HepG2 (cell line): ENCODE measurements around the gene GJA8. TPM values are rescaled to one million over a fixed set of nuclear protein-coding genes. Genes with fewer than 3 reads are reported as not detected.

ENCODE experiments used
- BCL3 ChIP-seq: sonication (generic); formaldehyde crosslinking; IDR thresholded peaks from 2 replicates; pipeline ENCODE4 v1.5.1; 2020; ENCODE audit warnings: mild to moderate bottlenecking, missing genetic modification reagents, moderate library complexity
- GABPA ChIP-seq, 2 experiments: IDR thresholded peaks; 2 replicates each; pipeline ENCODE4 v1.6.1; 2011 to 2016; ENCODE audit warnings: low read depth in 2 of 2, low read length in 1 of 2, missing biosample characterization in 1 of 2, missing genetic modification characterization in 1 of 2
- NFYC ChIP-seq: IDR thresholded peaks from 2 replicates; pipeline ENCODE4 v1.6.1; 2016; ENCODE audit warnings: missing genetic modification reagents, missing compliant biosample characterization
- RBFOX2 ChIP-seq: fragments of 200-400 bp; formaldehyde crosslinking; IDR thresholded peaks from 2 replicates; pipeline ENCODE4 v1.6.1; 2017; ENCODE audit warnings: low read depth, mild to moderate bottlenecking, low read length
- REST ChIP-seq, 2 experiments: IDR thresholded peaks; 2 replicates each; pipeline ENCODE4 v1.6.1; 2011 to 2012; ENCODE audit warnings: low read length in 2 of 2, borderline replicate concordance in 1 of 2, low read depth in 1 of 2, mild to moderate bottlenecking in 1 of 2, moderate library complexity in 1 of 2
- SAP130 ChIP-seq: IDR thresholded peaks from 2 replicates; pipeline ENCODE4 v1.6.1; 2016; ENCODE audit warnings: low read depth
- ZNF292 ChIP-seq: sonication (generic); formaldehyde crosslinking; IDR thresholded peaks from 2 replicates; pipeline ENCODE4 v1.8.1; 2022; ENCODE audit warnings: mild to moderate bottlenecking, low read depth, missing genetic modification reagents, borderline replicate concordance
- polyA plus RNA-seq, 8 experiments: library from polyadenylated mRNA; depleted of rRNA in 3 of 8; stranded (reverse) in 7 of 8; unstranded in 1 of 8; fragments of >200 nt; fragmentation: Illumina TruSeq in 4 of 8; extraction: Trizol in 4 of 8; gene quantifications; 2 replicates each; pipeline versions ENCODE4 v1.2.1 to v1.2.3, GENCODE V29; 2011 to 2016; ENCODE audit warnings: low read depth in 4 of 8, missing spikeins in 1 of 8, mixed read lengths in 1 of 8; ENCODE audit not compliant: insufficient read depth in 1 of 8
- total RNA-seq, 5 experiments: library from RNA; depleted of rRNA; stranded (reverse); fragments of >200 nt; fragmentation: Illumina TruSeq; extraction: Trizol; gene quantifications; 2 replicates each; pipeline ENCODE4 v1.2.3, GENCODE V29; 2016; ENCODE audit warnings: low read depth in 1 of 5
- TF ChIP-seq, protein P1 (sequence below): sonication (generic); formaldehyde crosslinking; IDR thresholded peaks from 2 replicates; pipeline ENCODE4 v1.8.1; 2023; ENCODE audit warnings: mild to moderate bottlenecking, inconsistent platforms, moderate library complexity, missing genetic modification reagents, borderline replicate concordance
- TF ChIP-seq, protein P2 (sequence below): sonication (generic); formaldehyde crosslinking; IDR thresholded peaks from 2 replicates; pipeline ENCODE4 v1.5.0; 2020; ENCODE audit warnings: mild to moderate bottlenecking, missing genetic modification reagents, borderline replicate concordance
- TF ChIP-seq, protein P3 (sequence below): sonication (generic); formaldehyde crosslinking; IDR thresholded peaks from 2 replicates; pipeline ENCODE4 v1.9.0; 2022; ENCODE audit warnings: missing genetic modification reagents, mild to moderate bottlenecking, borderline replicate concordance
- TF ChIP-seq, protein P4 (sequence below): IDR thresholded peaks from 2 replicates; pipeline ENCODE4 v1.6.1; 2016; ENCODE audit warnings: mild to moderate bottlenecking, missing biosample characterization, missing genetic modification reagents
- TF ChIP-seq, protein P5 (sequence below): IDR thresholded peaks from 2 replicates; pipeline ENCODE4 v1.6.1; 2012; ENCODE audit warnings: inconsistent platforms

Gene GJA8
- total and polyA plus RNA-seq, 2 of the 13 experiments (the other 11 are each of a cell fraction or from before 2014, with no cell fraction given) = not detected

DNA sequence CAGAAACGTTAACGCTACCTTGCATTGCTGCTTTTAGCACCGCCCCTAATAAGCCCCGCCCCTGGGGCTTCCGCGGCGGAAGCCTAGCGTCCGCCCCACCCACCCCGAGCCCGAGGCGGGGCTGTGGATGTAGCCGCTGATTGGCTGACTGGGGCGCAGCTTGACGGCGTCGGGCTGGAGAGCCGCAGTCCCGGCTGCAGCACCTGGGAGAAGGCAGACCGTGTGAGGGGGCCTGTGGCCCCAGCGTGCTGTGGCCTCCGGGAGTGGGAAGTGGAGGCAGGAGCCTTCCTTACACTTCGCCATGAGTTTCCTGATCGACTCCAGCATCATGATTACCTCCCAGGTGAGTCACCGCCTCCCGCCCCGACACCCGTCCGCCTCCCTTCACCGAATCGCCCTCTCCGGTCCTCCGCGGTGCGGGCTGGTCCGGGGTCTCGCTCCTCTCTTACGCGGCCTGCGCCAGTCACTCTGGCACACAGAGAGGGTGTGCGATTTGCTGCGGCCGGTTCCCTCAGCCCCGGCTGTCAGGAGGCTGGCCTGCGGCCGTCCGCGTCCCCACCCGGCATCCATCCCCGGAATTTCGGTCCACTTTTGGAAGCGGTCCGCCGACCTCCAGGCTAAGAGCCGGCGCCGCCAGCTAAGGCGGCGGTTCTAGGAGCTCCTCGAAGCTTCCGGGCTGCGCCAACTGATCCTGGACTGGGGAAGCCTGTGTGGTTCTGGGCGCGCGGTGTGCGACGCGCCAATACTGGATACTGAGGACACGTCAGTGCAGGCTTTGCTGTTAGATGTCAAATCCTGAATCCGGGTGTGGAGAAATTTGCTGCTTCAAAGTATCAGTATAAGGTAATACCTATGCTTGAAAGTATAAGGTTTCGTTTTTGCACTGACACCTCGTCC is 25.9 kb downstream of the GJA8 start, which contains the start of gene GPR89B (continued):
- TF ChIP-seq REST (IDR thresholded peaks at IDR 0.05; ENCODE audit: borderline replicate concordance in 1 of 2, low read depth in 1 of 2, low read length in 2 of 2) (peak in 1 of 2 experiments; percentile 16; a peak in 1 of 4 replicates), RBFOX2 (peak; percentile 79), BCL3 (0 out of 2 replicates have a peak, but pooled peaks have one; percentile 44), GABPA (IDR thresholded peaks at IDR 0.05; ENCODE audit: low read depth, low read length) (peak; percentile 8; the same call in 1 of the 2 replicates), GABPA (CRISPR knock-in tag; IDR thresholded peaks at IDR 0.05; ENCODE audit: low read depth) (peak; percentile 57), ZNF292 (CRISPR knock-in tag) (peak; percentile 44; the same call in 1 of the 2 replicates), NFYC (peak; percentile 63), SAP130 (peak; percentile 69)
- TF ChIP-seq, protein P1, sequence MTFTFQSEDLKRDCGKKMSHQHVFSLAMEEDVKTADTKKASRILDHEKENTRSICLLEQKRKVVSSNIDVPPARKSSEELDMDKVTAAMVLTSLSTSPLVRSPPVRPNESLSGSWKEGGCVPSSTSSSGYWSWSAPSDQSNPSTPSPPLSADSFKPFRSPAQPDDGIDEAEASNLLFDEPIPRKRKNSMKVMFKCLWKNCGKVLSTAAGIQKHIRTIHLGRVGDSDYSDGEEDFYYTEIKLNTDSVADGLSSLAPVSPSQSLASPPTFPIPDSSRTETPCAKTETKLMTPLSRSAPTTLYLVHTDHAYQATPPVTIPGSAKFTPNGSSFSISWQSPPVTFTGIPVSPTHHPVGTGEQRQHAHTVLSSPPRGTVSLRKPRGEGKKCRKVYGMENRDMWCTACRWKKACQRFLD (CRISPR knock-in tag) = 0 out of 2 replicates have a peak, but pooled peaks have one; percentile 41
- TF ChIP-seq, protein P2, sequence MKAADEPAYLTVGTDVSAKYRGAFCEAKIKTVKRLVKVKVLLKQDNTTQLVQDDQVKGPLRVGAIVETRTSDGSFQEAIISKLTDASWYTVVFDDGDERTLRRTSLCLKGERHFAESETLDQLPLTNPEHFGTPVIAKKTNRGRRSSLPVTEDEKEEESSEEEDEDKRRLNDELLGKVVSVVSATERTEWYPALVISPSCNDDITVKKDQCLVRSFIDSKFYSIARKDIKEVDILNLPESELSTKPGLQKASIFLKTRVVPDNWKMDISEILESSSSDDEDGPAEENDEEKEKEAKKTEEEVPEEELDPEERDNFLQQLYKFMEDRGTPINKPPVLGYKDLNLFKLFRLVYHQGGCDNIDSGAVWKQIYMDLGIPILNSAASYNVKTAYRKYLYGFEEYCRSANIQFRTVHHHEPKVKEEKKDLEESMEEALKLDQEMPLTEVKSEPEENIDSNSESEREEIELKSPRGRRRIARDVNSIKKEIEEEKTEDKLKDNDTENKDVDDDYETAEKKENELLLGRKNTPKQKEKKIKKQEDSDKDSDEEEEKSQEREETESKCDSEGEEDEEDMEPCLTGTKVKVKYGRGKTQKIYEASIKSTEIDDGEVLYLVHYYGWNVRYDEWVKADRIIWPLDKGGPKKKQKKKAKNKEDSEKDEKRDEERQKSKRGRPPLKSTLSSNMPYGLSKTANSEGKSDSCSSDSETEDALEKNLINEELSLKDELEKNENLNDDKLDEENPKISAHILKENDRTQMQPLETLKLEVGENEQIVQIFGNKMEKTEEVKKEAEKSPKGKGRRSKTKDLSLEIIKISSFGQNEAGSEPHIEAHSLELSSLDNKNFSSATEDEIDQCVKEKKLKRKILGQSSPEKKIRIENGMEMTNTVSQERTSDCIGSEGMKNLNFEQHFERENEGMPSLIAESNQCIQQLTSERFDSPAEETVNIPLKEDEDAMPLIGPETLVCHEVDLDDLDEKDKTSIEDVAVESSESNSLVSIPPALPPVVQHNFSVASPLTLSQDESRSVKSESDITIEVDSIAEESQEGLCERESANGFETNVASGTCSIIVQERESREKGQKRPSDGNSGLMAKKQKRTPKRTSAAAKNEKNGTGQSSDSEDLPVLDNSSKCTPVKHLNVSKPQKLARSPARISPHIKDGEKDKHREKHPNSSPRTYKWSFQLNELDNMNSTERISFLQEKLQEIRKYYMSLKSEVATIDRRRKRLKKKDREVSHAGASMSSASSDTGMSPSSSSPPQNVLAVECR (CRISPR knock-in tag) = peak; percentile 74
- TF ChIP-seq, protein P3, sequence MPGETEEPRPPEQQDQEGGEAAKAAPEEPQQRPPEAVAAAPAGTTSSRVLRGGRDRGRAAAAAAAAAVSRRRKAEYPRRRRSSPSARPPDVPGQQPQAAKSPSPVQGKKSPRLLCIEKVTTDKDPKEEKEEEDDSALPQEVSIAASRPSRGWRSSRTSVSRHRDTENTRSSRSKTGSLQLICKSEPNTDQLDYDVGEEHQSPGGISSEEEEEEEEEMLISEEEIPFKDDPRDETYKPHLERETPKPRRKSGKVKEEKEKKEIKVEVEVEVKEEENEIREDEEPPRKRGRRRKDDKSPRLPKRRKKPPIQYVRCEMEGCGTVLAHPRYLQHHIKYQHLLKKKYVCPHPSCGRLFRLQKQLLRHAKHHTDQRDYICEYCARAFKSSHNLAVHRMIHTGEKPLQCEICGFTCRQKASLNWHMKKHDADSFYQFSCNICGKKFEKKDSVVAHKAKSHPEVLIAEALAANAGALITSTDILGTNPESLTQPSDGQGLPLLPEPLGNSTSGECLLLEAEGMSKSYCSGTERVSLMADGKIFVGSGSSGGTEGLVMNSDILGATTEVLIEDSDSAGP (CRISPR knock-in tag) = peak; percentile 25; the same call in 1 of the 2 replicates
- TF ChIP-seq, protein P4, sequence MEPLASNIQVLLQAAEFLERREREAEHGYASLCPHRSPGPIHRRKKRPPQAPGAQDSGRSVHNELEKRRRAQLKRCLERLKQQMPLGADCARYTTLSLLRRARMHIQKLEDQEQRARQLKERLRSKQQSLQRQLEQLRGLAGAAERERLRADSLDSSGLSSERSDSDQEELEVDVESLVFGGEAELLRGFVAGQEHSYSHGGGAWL (CRISPR knock-in tag) = 0 out of 2 replicates have a peak, but pooled peaks have one; percentile 29
- TF ChIP-seq, protein P5, sequence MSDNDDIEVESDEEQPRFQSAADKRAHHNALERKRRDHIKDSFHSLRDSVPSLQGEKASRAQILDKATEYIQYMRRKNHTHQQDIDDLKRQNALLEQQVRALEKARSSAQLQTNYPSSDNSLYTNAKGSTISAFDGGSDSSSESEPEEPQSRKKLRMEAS = 0 out of 2 replicates have a peak, but pooled peaks have one; percentile 36
